ENCODE data around the gene CFAP97. TPM values are rescaled to one million over a fixed set of nuclear protein-coding genes. Genes with fewer than 3 reads are reported as not detected.

The CFAP97 gene
- total and polyA plus RNA-seq, 9 of the 15 experiments (the other 6 are each of a cell fraction or from before 2014, with no cell fraction given): 17.3 to 57.8 (median 44.4) TPM

- TF ChIP-seq UBTF (IDR thresholded peaks at IDR 0.05; ENCODE audit: borderline replicate concordance in 1 of 2, low read depth in 2 of 2, low read length in 2 of 2) (0 out of 4 replicates have a peak, but pooled peaks of 1 of the 2 experiments have one; percentile 22), CCNT2 (IDR thresholded peaks at IDR 0.05; ENCODE audit: borderline replicate concordance, extremely low read depth, insufficient read length, low read depth, low read length) (peak; percentile 76), ZNF511 (CRISPR knock-in tag; IDR thresholded peaks at IDR 0.05) (0 out of 2 replicates have a peak, but pooled peaks have one; percentile 32), ZFX (CRISPR knock-in tag; IDR thresholded peaks at IDR 0.05) (peak; percentile 73), TCF7 (IDR thresholded peaks at IDR 0.05; ENCODE audit: borderline replicate concordance) (no peak), ZNF696 (CRISPR knock-in tag; conservative IDR thresholded peaks at IDR 0.05) (no peak), THAP7 (CRISPR knock-in tag; IDR thresholded peaks at IDR 0.05) (no peak), ZEB2 (IDR thresholded peaks at IDR 0.05) (peak; percentile 73; the same call in 1 of the 2 replicates), ZFP30 (CRISPR knock-in tag; IDR thresholded peaks at IDR 0.05; ENCODE audit: borderline replicate concordance) (no peak), SMARCA5 (IDR thresholded peaks at IDR 0.05) (no peak), SRF (CRISPR knock-in tag; IDR thresholded peaks at IDR 0.05) (no peak), MCM7 (IDR thresholded peaks at IDR 0.05) (no peak), NUFIP1 (IDR thresholded peaks at IDR 0.05; ENCODE audit: partially characterized antibody) (no peak), PHF8 (IDR thresholded peaks at IDR 0.05; ENCODE audit: borderline replicate concordance, low read length) (peak; percentile 63; the same call in 1 of the 2 replicates), L3MBTL2 (IDR thresholded peaks at IDR 0.05) (peak; percentile 48), NR1H2 (CRISPR knock-in tag; IDR thresholded peaks at IDR 0.05) (no peak), PREB (CRISPR knock-in tag; IDR thresholded peaks at IDR 0.05) (no peak), SMAD4 (CRISPR knock-in tag; conservative IDR thresholded peaks at IDR 0.05) (peak; percentile 83), THAP12 (CRISPR knock-in tag; IDR thresholded peaks at IDR 0.05) (peak; percentile 79), CBX3 (IDR thresholded peaks at IDR 0.05; ENCODE audit: borderline replicate concordance in 1 of 2, low read length in 2 of 2) (no peak), CC2D1A (IDR thresholded peaks at IDR 0.05) (no peak)
Observed at GRCh38 chr4:185209031-185209851, 5.4 kb upstream of the CFAP97 start, which contains the start of gene SNX25 (continued).
